C4-2B (cell line): ENCODE results near the gene ERBB4.

ENCODE experiments used
- ZFX ChIP-seq: fragments of 450-650 bp; IDR thresholded peaks from 2 replicates; pipeline ENCODE4 v1.6.1; 2017
- TF ChIP-seq, protein P1 (sequence below): fragments of 450-650 bp; conservative IDR thresholded peaks from 2 replicates; pipeline ENCODE4 v1.5.1; 2017; ENCODE audit warnings: mild to moderate bottlenecking

DNA sequence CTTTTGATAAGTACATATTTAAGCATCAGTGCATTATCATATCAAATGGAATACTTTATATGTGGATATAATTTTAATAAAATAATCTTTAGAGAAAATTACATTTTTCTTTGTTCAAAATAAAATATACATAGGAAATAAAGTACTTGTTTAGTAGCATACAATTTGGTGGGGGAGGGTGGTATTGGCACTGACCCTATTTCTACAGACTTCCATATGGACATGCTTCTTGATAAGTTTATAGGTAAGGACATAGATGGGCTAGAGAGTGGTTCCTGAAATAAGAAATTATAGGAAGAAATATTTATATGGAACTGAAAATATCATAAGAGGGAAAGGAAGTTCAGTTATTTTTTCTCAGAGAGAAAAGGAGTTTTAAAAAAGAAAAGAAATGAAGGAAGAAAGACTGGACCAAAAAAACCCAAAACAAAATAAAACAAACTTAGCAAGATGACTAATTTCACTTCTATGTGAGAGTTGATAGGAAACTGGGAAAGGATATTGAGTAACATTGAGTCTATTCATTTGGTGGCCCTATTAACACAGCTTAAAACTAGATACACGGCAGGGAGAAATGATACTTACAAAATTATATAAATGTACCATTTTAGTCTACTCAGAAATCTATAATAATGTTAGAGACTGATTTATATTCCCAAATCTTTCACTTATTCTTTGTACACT, 505.9 kb downstream of the ERBB4 start:
- TF ChIP-seq, protein P1, sequence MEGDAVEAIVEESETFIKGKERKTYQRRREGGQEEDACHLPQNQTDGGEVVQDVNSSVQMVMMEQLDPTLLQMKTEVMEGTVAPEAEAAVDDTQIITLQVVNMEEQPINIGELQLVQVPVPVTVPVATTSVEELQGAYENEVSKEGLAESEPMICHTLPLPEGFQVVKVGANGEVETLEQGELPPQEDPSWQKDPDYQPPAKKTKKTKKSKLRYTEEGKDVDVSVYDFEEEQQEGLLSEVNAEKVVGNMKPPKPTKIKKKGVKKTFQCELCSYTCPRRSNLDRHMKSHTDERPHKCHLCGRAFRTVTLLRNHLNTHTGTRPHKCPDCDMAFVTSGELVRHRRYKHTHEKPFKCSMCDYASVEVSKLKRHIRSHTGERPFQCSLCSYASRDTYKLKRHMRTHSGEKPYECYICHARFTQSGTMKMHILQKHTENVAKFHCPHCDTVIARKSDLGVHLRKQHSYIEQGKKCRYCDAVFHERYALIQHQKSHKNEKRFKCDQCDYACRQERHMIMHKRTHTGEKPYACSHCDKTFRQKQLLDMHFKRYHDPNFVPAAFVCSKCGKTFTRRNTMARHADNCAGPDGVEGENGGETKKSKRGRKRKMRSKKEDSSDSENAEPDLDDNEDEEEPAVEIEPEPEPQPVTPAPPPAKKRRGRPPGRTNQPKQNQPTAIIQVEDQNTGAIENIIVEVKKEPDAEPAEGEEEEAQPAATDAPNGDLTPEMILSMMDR, result no peak
- TF ChIP-seq ZFX, result no peak
